Right renal pelvis (tissue), 4 donors: ENCODE measurements around the gene ADAM10. TPM values are rescaled to one million over a fixed set of nuclear protein-coding genes. Genes with fewer than 3 reads are reported as not detected.

ENCODE experiments used
- DNase-seq, 4 donors: peaks; one replicate each; pipeline ENCODE4 v3.0.0-alpha.2; 2013; ENCODE audit warnings: low read depth in 4 of 4, low spot score in 3 of 4, missing footprints in 1 of 4
- polyA plus RNA-seq, 4 donors: library from polyadenylated mRNA; unstranded; fragments of 120-200 nt; gene quantifications; one replicate each; pipeline ENCODE4 v1.2.1, GENCODE V29; 2013; ENCODE audit not compliant: insufficient read length in 4 of 4

Gene ADAM10
- polyA plus RNA-seq, 4 donors: 241 to 286 (median 271) TPM

DNA sequence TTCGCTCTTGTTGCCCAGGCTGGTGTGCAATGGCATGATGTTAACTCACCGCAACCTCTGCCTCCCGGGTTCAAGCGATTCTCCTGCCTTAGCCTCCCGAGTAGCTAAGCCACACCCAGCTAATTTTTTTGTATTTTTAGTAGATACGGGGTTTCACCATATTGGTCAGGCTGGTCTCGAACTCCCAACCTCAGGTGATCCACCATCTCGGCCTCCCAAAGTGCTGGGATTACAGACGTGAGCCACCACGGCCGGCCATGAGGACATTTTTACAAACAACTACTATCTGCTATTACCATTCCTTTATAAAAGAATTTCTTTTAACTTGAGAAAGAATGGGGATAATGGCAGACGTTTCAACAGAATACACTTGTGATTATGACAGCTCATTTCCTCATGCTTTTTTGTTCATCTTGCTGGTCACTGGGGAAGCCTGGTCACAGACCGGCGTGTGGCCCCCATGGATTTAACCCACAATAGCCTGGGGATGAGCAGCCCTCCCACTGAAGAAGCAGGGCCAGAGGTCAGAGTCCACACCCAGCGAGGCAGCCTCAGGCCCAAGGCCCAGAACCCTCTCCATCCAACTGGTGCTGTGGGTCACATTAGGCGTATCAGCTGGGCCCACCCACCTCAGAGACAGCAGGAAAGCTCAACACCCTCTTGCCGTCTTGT, 205.7 kb downstream of the ADAM10 start:
- no peak for DNase-seq

DNA sequence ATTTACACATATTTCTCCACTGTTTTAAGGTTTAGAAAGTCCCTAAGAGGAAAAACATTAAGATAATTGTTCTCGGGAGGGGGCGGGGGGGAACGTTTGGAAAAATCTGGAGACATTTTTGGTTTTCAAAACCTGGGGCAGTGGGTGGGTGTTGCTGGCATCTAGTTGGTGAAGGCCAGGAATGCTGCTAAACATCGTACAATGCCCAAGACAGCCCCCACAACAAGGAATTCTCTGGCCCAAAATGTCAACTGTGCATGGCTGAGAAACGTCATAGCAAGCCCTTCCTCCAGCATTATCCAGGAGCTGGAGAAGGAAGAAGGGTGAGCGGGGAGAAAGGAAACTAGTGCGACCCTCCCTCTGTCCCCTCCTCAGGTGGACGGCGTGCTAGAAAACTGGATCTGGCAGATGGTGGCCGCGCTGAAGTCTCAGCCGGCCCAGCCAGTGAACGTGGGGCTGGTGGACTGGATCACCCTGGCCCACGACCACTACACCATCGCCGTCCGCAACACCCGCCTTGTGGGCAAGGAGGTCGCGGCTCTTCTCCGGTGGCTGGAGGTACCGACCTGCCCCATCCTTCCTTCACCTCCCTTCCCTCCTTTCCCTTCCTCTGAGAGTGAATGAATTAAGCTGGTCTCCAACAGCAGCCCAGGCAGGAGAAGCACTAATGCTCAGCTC, 208.0 kb downstream of the ADAM10 start:
- no peak for DNase-seq

DNA sequence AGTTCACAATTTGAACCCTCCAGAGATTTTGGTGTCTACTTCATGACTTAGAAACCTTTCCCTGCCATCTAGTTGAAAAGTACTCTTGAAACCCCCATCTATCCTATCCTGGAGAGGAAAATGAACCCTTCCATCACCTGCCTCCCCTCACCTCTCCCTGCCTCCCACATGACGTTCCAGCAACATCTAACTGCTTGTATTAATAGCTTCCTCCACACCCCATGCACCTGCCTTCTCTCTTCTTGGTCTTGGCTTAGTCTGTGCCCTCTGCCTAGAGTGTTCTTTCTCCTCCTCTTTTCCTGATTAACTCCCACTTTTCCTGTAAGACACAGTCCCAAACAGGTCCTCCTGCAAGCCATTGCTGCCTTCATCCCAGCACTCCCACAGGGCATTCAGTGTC, 210.0 kb downstream of the ADAM10 start:
- no peak for DNase-seq

DNA sequence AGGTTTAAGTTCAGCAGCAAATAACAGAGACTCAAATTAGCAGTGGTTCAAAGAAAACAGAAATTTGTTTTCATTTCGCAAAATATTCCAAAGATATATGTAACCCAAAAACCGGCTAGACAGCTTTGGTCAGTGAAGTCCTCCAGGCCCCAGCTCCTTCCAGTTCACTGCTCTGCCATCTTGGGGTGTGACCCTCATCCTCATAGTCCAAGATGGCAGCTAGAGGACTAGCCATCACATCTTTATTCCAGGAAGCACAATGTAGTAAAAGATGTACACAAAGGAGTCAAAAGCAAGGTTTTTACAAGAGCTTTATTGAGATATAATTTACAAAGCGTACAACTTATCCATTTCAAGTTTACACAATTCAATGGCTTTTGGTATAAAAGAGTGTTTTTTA, 210.6 kb downstream of the ADAM10 start:
- DNase-seq: no peak

Other genes with a start within 250 kb of the ADAM10 start
- gene MINDY2, start 21.6 kb upstream of the ADAM10 start, polyA plus RNA-seq: 10 to 100 TPM; 27.0 to 35.5 (median 29.3) TPM
- 100 to 1,000 TPM; 109 to 139 (median 131) TPM for gene SLTM, start 184.0 kb upstream of the ADAM10 start, polyA plus RNA-seq
- gene RNF111, start 238.0 kb upstream of the ADAM10 start, polyA plus RNA-seq: 10 to 100 TPM; 35.4 to 50.4 (median 44.7) TPM